Spleen (tissue), 7 donors: Measurements from ENCODE around the gene EPHA3.

Experiments used
- CTCF ChIP-seq, 11 experiments: fragments of 200-600 bp in 7 of 11; fragments of 450-650 bp in 4 of 11; sonication (generic) in 4 of 11; IDR thresholded peaks in 8 of 11; conservative IDR thresholded peaks in 3 of 11; 1 replicate in 7 of 11; 2 replicates in 4 of 11; pipeline versions ENCODE4 v1.4.0 to v1.8.0; 2016 to 2021; ENCODE audit warnings: antibody characterized with exemption in 11 of 11, inconsistent platforms in 4 of 11, mild to moderate bottlenecking in 1 of 11
- POLR2A ChIP-seq, 3 donors: fragments of 450-650 bp; IDR thresholded peaks; one replicate each; pipeline ENCODE4 v1.5.1; 2017; ENCODE audit warnings: antibody characterized with exemption in 3 of 3, mild to moderate bottlenecking in 1 of 3
- donor health status: DM: no; HTN: no; CAD: no; lungs with moderate emphysema.
- donor health status: DM: no; HTN: no; CAD: no.
- donor health status: DM: no; HTN: no; CAD: no.

- TF ChIP-seq POLR2A (IDR thresholded peaks at IDR 0.05) (no peak), CTCF (IDR thresholded peaks at IDR 0.05 in 8 of 11, conservative IDR thresholded peaks at IDR 0.05 in 3 of 11) (no peak)
These were observed 91.2 kb downstream of the EPHA3 start for GRCh38 chr3:89198591-89198990.
